ENCODE results near the gene RXFP1.

Gene RXFP1

DNA sequence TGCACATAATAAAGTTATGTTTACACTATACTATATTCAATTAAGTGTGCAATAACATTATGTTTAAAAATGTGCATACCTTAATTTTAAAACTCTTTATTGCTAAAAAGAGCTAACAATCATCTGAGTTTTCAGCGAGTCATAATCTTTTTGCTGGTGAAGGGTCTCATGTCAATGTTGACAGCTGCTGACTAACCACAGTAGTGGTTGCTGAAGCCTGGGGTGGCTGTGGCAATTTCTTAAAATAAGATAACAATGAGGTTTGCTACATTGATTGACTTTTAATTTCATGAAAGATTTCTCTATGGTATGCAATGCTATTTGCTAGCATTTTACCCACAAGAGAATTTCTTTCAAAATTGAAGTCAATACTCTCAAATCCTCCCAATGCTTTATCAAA is 91.4 kb downstream of the RXFP1 start:
- Histone ChIP-seq H3K27me3 (ENCODE audit: insufficient read depth, poor library complexity, severe bottlenecking) (no peaks in the 10 kb centered on the region), H3K4me3 (replicated peaks; ENCODE audit: insufficient read depth, low read length) (no peak overlapping the region), H3K27ac (replicated peaks) (no peak overlapping the region)
- no peak for TF ChIP-seq SPI1 (IDR thresholded peaks at IDR 0.05; ENCODE audit: borderline replicate concordance, low read depth)
- no peak for TF ChIP-seq GABPA (IDR thresholded peaks at IDR 0.05; ENCODE audit: low read depth)
- no peak for TF ChIP-seq CTCF (IDR thresholded peaks at IDR 0.05; ENCODE audit: insufficient read depth, low read length)
- TF ChIP-seq, protein P1, sequence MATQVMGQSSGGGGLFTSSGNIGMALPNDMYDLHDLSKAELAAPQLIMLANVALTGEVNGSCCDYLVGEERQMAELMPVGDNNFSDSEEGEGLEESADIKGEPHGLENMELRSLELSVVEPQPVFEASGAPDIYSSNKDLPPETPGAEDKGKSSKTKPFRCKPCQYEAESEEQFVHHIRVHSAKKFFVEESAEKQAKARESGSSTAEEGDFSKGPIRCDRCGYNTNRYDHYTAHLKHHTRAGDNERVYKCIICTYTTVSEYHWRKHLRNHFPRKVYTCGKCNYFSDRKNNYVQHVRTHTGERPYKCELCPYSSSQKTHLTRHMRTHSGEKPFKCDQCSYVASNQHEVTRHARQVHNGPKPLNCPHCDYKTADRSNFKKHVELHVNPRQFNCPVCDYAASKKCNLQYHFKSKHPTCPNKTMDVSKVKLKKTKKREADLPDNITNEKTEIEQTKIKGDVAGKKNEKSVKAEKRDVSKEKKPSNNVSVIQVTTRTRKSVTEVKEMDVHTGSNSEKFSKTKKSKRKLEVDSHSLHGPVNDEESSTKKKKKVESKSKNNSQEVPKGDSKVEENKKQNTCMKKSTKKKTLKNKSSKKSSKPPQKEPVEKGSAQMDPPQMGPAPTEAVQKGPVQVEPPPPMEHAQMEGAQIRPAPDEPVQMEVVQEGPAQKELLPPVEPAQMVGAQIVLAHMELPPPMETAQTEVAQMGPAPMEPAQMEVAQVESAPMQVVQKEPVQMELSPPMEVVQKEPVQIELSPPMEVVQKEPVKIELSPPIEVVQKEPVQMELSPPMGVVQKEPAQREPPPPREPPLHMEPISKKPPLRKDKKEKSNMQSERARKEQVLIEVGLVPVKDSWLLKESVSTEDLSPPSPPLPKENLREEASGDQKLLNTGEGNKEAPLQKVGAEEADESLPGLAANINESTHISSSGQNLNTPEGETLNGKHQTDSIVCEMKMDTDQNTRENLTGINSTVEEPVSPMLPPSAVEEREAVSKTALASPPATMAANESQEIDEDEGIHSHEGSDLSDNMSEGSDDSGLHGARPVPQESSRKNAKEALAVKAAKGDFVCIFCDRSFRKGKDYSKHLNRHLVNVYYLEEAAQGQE (IDR thresholded peaks at IDR 0.05; ENCODE audit: insufficient replicate concordance, low read depth) = no peak
- no peak for TF ChIP-seq POLR2AphosphoS5 (IDR thresholded peaks at IDR 0.05; ENCODE audit: low read depth)
- DNase-seq (ENCODE audit: low read depth in 1 of 2, low spot score in 1 of 2) = no peak

GRCh38 chr4:158617956-158618355 is 96.3 kb downstream of the RXFP1 start:
- H3K4me3 ChIP-seq (replicated peaks; ENCODE audit: insufficient read depth, low read length) = no peak overlapping the region
- TF ChIP-seq CTCF (IDR thresholded peaks at IDR 0.05; ENCODE audit: insufficient read depth, low read length) (no peak), POLR2AphosphoS5 (IDR thresholded peaks at IDR 0.05; ENCODE audit: low read depth) (no peak), SPI1 (IDR thresholded peaks at IDR 0.05; ENCODE audit: borderline replicate concordance, low read depth) (no peak), GABPA (IDR thresholded peaks at IDR 0.05; ENCODE audit: low read depth) (no peak)
- TF ChIP-seq, protein P1 (IDR thresholded peaks at IDR 0.05; ENCODE audit: insufficient replicate concordance, low read depth) = no peak
- no peaks in the 10 kb centered on the region for H3K27me3 ChIP-seq (ENCODE audit: insufficient read depth, poor library complexity, severe bottlenecking)
- H3K27ac ChIP-seq (replicated peaks) = no peak overlapping the region
- no peak for DNase-seq (ENCODE audit: low read depth in 1 of 2, low spot score in 1 of 2)

- Histone ChIP-seq H3K4me3 (replicated peaks; ENCODE audit: insufficient read depth, low read length) (no peak overlapping the region), H3K27ac (replicated peaks) (no peak overlapping the region), H3K27me3 (ENCODE audit: insufficient read depth, poor library complexity, severe bottlenecking) (no peaks in the 10 kb centered on the region)
- TF ChIP-seq SPI1 (IDR thresholded peaks at IDR 0.05; ENCODE audit: borderline replicate concordance, low read depth) (no peak), GABPA (IDR thresholded peaks at IDR 0.05; ENCODE audit: low read depth) (no peak), CTCF (IDR thresholded peaks at IDR 0.05; ENCODE audit: insufficient read depth, low read length) (no peak), POLR2AphosphoS5 (IDR thresholded peaks at IDR 0.05; ENCODE audit: low read depth) (no peak)
- TF ChIP-seq, protein P1 (IDR thresholded peaks at IDR 0.05; ENCODE audit: insufficient replicate concordance, low read depth) = no peak
- DNase-seq (ENCODE audit: low read depth in 1 of 2, low spot score in 1 of 2) = no peak
Measured at GRCh38 chr4:158621729-158622128, 100.0 kb downstream of the RXFP1 start.

All from HL-60 (cell line).